Astrocyte (in vitro differentiated cells and primary cell): Measurements from ENCODE around the gene USP15.

ENCODE experiments used
- CTCF ChIP-seq: IDR thresholded peaks from 2 replicates; pipeline ENCODE4 v1.5.1; 2011; ENCODE audit warnings: low read depth, mild to moderate bottlenecking, inconsistent platforms, low read length, moderate library complexity; ENCODE audit not compliant: insufficient read depth
- EZH2 ChIP-seq: IDR thresholded peaks from 2 replicates; pipeline ENCODE4 v1.6.1; 2012; ENCODE audit warnings: mild to moderate bottlenecking, low read length, inconsistent platforms; ENCODE audit not compliant: insufficient read depth

DNA sequence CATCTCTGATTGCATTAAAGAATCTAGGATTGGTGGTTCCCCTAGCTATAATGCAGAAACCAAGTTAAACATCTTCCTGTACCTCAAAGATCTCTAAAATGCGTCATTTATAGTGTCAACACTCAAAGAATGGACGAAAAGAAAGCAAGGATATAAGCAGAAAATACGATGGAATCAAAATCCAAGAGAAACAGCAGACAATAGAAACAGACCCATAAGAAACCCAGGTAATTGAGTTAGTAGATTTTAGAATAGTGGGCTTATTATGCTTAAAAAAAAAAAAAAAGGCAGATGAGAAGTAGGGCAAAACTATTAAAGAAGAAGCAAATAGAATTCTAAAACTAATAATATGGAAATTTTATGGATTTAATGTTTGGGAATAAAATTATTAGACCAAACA lies 44.4 kb downstream of the USP15 start:
- TF ChIP-seq CTCF, result no peak
- TF ChIP-seq EZH2, result no peak
